Raji (cell line): ENCODE results near the gene KSR2.

ENCODE experiments used
- POLR2A ChIP-seq: IDR thresholded peaks from 2 replicates; pipeline ENCODE4 v1.6.1; 2011; ENCODE audit warnings: low read depth, low read length, control low read depth; ENCODE audit not compliant: insufficient read depth

The KSR2 gene

GRCh38 chr12:117854339-117855012, 114.3 kb downstream of the KSR2 start:
- no peak for TF ChIP-seq POLR2A

DNA sequence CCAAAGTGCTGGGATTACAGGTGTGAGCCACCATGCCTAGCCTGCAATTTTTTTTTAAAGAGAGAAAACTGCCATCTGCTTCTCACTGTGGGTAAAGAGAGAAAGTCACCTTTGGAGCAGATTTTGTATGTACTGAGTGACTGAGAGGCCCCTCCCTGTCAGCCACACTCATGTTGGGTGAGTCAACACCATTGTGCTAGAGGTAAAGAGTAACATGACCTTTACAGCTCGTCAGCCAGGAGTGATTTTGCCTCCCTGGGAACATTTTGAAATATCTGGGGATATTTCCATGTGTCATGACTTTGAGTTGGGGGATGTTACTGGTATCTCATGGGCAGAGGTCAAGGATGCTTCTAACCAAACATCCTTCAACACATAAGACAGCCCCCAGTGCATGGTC, 115.2 kb downstream of the KSR2 start:
- no peak for TF ChIP-seq POLR2A

- TF ChIP-seq POLR2A = no peak
Measured at GRCh38 chr12:117850048-117850447, 118.7 kb downstream of the KSR2 start.

GRCh38 chr12:117847371-117847770, 121.4 kb downstream of the KSR2 start:
- TF ChIP-seq POLR2A = no peak

- no peak for TF ChIP-seq POLR2A
Measured at GRCh38 chr12:117845271-117845904, 123.4 kb downstream of the KSR2 start.

DNA sequence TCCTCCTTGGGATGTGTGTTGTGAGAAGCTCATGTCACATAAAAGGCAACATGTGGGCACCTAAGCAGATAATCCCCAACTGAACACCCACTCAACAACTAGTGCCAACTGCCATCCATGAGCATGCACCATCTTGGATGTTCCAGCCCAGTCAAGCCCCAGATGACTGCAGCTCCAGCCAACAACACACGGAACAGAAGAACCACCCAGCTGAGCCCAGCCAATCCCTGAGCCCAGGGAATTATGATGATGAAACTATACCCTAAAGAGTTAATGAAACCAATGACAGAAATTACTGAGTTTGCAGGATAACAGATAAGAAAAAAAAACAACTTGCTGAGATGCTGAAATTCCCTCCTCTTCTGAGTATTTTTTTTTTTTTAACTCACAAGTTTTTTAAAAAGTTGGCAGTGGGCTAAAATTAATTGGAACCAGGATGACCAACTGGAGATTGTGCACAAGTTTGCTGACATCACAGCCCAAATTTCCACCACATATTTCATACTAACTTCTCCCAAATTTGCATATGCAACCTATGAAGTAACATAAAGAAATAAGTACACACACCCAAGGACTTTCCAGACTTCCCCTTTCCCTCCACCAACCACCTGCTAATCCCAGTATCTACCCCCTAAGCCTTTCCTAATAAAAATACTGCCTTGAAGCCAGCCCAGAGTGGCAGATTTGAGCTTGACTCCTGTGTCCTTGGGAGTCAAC, 124.5 kb downstream of the KSR2 start:
- TF ChIP-seq POLR2A = no peak

- TF ChIP-seq POLR2A = no peak
Measured at GRCh38 chr12:117842630-117843029, 126.2 kb downstream of the KSR2 start.

DNA sequence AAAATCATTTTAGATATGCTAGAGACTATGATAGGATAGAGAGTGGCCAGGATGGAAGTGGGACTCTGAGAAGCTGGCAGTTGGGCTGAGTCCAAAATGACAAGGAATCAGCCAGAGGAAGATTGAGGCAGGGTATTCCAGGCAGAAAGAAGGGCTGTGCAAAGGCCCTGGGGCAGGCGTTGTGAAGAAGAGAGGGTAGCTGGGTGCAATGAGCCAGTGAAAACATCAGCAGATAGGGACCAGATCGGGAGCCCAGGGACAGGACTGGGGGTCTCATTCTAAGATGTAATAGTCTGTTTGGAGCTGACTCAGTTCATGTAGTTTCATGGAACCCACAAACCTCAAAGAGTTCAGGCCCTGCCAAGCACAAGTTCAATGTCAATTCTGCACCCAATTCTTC, 126.6 kb downstream of the KSR2 start:
- TF ChIP-seq POLR2A = no peak

- no peak for TF ChIP-seq POLR2A
Measured at GRCh38 chr12:117837737-117838050, 131.1 kb downstream of the KSR2 start.

DNA sequence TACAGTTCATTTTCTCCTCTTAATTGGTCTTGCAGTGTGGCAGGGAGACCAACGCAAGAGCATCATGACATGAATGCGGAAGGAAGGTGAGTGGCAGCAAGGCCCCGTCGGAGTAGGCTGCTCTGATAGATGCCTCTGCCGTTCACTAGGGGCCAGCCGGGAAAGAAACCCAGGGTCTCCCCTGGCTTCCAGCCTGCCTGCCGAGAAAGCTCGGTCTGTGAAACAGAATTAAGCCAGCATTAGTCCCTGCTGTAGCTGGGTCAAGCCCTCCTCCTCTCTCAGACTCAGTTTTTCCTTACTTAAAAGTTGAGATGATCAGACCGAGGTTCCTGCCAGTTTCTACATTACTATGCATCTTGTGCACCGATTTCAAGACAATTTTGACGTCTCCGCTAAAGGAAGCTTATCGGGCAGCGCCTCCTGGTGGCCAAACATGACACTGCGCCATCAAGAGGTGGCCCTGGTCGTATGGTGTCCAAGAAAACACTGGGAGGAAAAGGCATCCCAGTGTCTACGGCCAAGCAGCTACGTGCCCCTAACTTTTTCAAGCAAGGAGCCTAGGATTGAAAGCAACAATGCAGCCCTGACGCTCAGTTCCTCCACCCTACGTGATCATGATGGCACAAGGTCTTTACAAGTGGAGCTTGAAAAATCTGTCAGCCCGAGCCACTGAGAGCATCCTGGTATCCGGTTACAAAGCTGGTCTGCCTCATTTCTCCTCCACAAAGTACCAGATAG, 131.6 kb downstream of the KSR2 start:
- TF ChIP-seq POLR2A = no peak

DNA sequence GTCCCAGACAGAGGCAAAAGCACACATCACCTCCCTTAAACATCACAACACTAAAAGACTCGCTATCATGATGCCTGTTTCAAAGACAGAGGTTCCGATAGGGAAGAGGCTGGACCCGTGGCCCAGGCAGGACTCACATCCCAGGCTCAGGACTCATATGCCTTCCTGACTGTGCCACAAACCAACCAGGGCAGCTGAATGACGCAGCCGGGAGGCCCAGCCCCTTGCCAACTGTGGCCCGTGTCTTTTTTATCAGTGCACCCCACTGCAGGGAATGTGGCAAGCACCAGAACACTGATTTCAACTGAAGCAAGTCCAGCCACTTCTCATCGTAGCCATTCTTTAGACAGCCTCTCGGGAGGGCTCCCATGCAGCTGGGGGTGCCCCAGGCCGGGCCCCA, 132.3 kb downstream of the KSR2 start:
- no peak for TF ChIP-seq POLR2A

DNA sequence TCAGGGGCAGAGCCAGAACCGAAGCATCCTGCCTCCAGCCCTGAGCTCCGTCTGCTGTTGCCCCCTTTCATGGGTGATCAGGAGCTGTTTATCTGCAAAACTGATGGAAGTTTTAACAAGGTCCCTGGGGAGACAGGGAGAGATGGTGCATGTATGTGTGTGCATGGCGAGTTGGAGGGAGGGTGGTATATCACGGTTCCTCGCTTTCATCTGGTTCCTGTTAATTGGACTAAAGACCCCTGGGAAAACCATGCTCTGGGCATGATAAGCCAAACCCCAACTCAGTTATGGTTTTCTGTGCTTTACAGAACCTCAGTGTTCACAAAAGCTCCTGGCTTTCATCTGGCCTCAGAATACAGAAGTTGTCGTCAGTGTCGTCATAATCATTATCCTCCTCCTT, 133.6 kb downstream of the KSR2 start:
- TF ChIP-seq POLR2A = no peak

GRCh38 chr12:117832459-117833457, 136.0 kb downstream of the KSR2 start:
- TF ChIP-seq POLR2A = no peak

DNA sequence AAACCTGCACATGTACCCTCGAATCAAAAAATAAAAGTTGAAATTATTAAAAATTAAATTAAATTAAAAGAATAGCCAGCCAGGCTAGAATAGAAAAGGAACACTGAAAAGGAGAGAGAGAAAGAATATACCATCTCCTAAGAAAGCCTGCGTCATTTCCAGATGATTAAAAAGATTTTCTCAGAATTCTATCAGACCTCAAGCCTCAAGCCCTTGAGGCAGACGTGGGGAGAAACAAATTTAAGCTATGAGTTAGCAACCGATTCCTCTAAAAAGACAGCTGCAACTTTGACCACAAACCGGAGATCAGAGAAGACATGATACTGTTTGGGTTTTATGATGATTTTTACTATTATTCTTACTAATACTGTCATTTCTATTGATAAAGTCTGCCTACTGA, 138.3 kb downstream of the KSR2 start:
- no peak for TF ChIP-seq POLR2A
